Measurements from ENCODE around the gene CXXC1.
"Not testable (repeated sequence)": the region's sequence is repeated elsewhere in the genome, so short reads cannot be mapped to it uniquely, and the experiment has no call there.

The CXXC1 gene

GRCh38 chr18:50276452-50276851 is 11.0 kb downstream of the CXXC1 start:
- DNase-seq (ENCODE audit: insufficient read length, low spot score) (no peak), FAIRE-seq (no peak)

GRCh38 chr18:50275503-50276036 is 11.9 kb downstream of the CXXC1 start:
- FAIRE-seq (no peak), DNase-seq (ENCODE audit: insufficient read length, low spot score) (no peak)

GRCh38 chr18:50274941-50275340 is 12.6 kb downstream of the CXXC1 start:
- DNase-seq (ENCODE audit: insufficient read length, low spot score) (no peak), FAIRE-seq (no peak)

- DNase-seq (ENCODE audit: insufficient read length, low spot score) = no peak
- no peak for FAIRE-seq
These were observed 13.4 kb downstream of the CXXC1 start for GRCh38 chr18:50274044-50274442.

- DNase-seq (ENCODE audit: insufficient read length, low spot score) = no peak
- FAIRE-seq = no peak
These were observed 14.1 kb downstream of the CXXC1 start for GRCh38 chr18:50273203-50274043.

- no peak for DNase-seq (ENCODE audit: insufficient read length, low spot score)
- FAIRE-seq = no peak
These were observed 14.9 kb downstream of the CXXC1 start for GRCh38 chr18:50272568-50272967.

GRCh38 chr18:50268022-50268747 is 19.3 kb downstream of the CXXC1 start:
- FAIRE-seq = no peak
- no peak for DNase-seq (ENCODE audit: insufficient read length, low spot score)

- peak; percentile 38 for FAIRE-seq
- peak; percentile 82 for DNase-seq (ENCODE audit: insufficient read length, low spot score)
These were observed 21.2 kb downstream of the CXXC1 start, which contains the start of gene CFAP53 for GRCh38 chr18:50266248-50266704. CFAP53 (minus strand) TSS chr18:50266495; CDS start chr18:50266404, 91 bp downstream.

GRCh38 chr18:50262977-50263376 is 24.5 kb downstream of the CXXC1 start:
- no peak for DNase-seq (ENCODE audit: insufficient read length, low spot score)
- FAIRE-seq = no peak

GRCh38 chr18:50250935-50251334 is 36.6 kb downstream of the CXXC1 start:
- no peak for FAIRE-seq
- no peak for DNase-seq (ENCODE audit: insufficient read length, low spot score)

- DNase-seq (ENCODE audit: insufficient read length, low spot score) (no peak), FAIRE-seq (no peak)
These were observed 37.9 kb downstream of the CXXC1 start for GRCh38 chr18:50249576-50249975.

- DNase-seq (ENCODE audit: insufficient read length, low spot score) (no peak), FAIRE-seq (no peak)
These were observed 39.9 kb downstream of the CXXC1 start for GRCh38 chr18:50247561-50247960.

- not testable (repeated sequence) for DNase-seq (ENCODE audit: insufficient read length, low spot score); FAIRE-seq
These were observed 45.7 kb downstream of the CXXC1 start for GRCh38 chr18:50241768-50242167.

- FAIRE-seq (no peak), DNase-seq (ENCODE audit: insufficient read length, low spot score) (no peak)
These were observed 47.4 kb downstream of the CXXC1 start for GRCh38 chr18:50240080-50240563.

GRCh38 chr18:50232419-50232818 is 55.1 kb downstream of the CXXC1 start:
- no peak for DNase-seq (ENCODE audit: insufficient read length, low spot score)
- FAIRE-seq = no peak

All from HTR-8/SVneo (cell line).